GM21737 (cell line): ENCODE results near the gene FN1.

Experiments used
- ATAC-seq: cut with Tn5 transposase; IDR thresholded peaks from one replicate; pipeline ENCODE4 v1.9.1; 2021; ENCODE audit warnings: mild to moderate bottlenecking, moderate library complexity; ENCODE audit not compliant: unreplicated experiment

Gene FN1

GRCh38 chr2:215435870-215436704 lies at the start of gene FN1:
Gene FN1 (minus strand): TSS chr2:215436068. CDS start chr2:215435802, 266 bp downstream.
- peak; percentile 67 for ATAC-seq

GRCh38 chr2:215485032-215485431 lies 49.2 kb upstream of the FN1 start:
- ATAC-seq, result no peak

GRCh38 chr2:215484570-215484969 lies 48.7 kb upstream of the FN1 start:
- no peak for ATAC-seq

- ATAC-seq, result no peak
Measured at GRCh38 chr2:215483431-215483830, 47.6 kb upstream of the FN1 start.

- no peak for ATAC-seq
Measured at GRCh38 chr2:215479536-215480240, 43.8 kb upstream of the FN1 start.

GRCh38 chr2:215479121-215479520 lies 43.3 kb upstream of the FN1 start:
- ATAC-seq, result no peak

GRCh38 chr2:215476424-215476823 lies 40.6 kb upstream of the FN1 start:
- no peak for ATAC-seq

GRCh38 chr2:215466097-215466909 lies 30.4 kb upstream of the FN1 start:
- no peak for ATAC-seq

- ATAC-seq, result no peak
Measured at GRCh38 chr2:215465256-215465655, 29.4 kb upstream of the FN1 start.

- no peak for ATAC-seq
Measured at GRCh38 chr2:215461836-215462532, 26.1 kb upstream of the FN1 start.

GRCh38 chr2:215460682-215461382 lies 25.0 kb upstream of the FN1 start:
- no peak for ATAC-seq

GRCh38 chr2:215455958-215456357 lies 20.1 kb upstream of the FN1 start:
- no peak for ATAC-seq

GRCh38 chr2:215454519-215455246 lies 18.8 kb upstream of the FN1 start:
- peak; percentile 75 for ATAC-seq

- ATAC-seq, result no peak
Measured at GRCh38 chr2:215452725-215453124, 16.9 kb upstream of the FN1 start.

GRCh38 chr2:215451012-215451756 lies 15.3 kb upstream of the FN1 start:
- no peak for ATAC-seq

- no peak for ATAC-seq
Measured at GRCh38 chr2:215450188-215451011, 14.5 kb upstream of the FN1 start.

- ATAC-seq, result no peak
Measured at GRCh38 chr2:215447673-215448081, 11.8 kb upstream of the FN1 start.

- ATAC-seq, result no peak
Measured at GRCh38 chr2:215447056-215447455, 11.2 kb upstream of the FN1 start.
